ENCODE data around the gene MCM10. TPM values are rescaled to one million over a fixed set of nuclear protein-coding genes. Genes with fewer than 3 reads are reported as not detected.

The MCM10 gene
- total and polyA plus RNA-seq, 9 of the 15 experiments (the other 6 are each of a cell fraction or from before 2014, with no cell fraction given) = 10.4 to 68.1 (median 48.0) TPM

DNA sequence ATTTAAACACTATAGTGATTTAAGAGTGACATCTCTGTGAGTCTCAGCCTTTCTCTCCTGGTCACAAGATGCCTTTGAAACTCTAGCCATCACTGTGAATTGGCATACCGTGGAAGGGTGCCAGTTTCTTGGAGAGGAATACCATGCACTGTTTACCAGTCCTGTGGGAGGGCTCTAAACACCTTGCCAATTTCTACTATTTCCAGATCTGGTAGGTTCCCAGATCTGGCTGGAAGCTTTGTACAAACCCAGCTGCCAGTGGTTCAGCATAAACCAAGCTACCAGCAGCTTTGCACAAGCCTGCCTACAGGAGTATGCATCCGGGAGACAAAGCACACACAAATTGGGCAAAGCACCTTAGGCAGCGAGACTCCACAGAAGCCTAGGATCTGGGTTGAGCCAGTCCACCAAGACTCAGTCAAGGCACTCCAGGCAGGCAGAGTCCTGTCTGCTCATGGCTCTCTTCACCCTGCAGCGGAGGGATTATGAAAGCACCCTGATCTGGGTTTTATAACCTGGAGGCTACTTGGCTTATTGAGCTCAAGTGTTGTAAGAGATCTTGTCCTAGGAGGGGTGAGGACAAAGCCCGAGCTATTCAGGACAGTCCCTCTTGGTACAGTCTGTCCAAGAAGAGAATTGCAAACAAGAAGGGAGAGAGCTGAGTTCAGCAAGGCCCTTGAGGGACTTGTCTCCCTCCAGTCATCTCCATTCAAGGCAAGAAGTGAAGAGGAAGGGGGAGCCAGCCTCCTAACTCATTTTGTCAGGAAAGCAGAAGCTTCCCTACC lies 23.6 kb downstream of the MCM10 start (continued):
- TF ChIP-seq TAF1 (IDR thresholded peaks at IDR 0.05; ENCODE audit: control insufficient read depth, extremely low read depth, insufficient read depth, low read length, severe bottlenecking) (no peak), CC2D1A (IDR thresholded peaks at IDR 0.05) (no peak), COPS2 (conservative IDR thresholded peaks at IDR 0.05) (no peak), CBFB (CRISPR knock-in tag; IDR thresholded peaks at IDR 0.05) (no peak), CHD1 (IDR thresholded peaks at IDR 0.05; ENCODE audit: low read length) (no peak), STAG1 (CRISPR knock-in tag; IDR thresholded peaks at IDR 0.05; ENCODE audit: borderline replicate concordance) (no peak), ZNF551 (CRISPR knock-in tag; IDR thresholded peaks at IDR 0.05) (no peak), FOXJ2 (tag; IDR thresholded peaks at IDR 0.05) (no peak)
- TF ChIP-seq, protein P1, sequence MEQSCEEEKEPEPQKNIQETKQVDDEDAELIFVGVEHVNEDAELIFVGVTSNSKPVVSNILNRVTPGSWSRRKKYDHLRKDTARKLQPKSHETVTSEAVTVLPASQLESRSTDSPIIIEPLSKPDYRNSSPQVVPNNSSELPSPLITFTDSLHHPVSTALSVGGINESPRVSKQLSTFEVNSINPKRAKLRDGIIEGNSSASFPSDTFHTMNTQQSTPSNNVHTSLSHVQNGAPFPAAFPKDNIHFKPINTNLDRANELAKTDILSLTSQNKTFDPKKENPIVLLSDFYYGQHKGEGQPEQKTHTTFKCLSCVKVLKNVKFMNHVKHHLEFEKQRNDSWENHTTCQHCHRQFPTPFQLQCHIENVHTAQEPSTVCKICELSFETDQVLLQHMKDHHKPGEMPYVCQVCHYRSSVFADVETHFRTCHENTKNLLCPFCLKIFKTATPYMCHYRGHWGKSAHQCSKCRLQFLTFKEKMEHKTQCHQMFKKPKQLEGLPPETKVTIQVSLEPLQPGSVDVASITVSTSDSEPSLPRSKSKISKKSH (CRISPR knock-in tag; IDR thresholded peaks at IDR 0.05) = no peak
- TF ChIP-seq, protein P2, sequence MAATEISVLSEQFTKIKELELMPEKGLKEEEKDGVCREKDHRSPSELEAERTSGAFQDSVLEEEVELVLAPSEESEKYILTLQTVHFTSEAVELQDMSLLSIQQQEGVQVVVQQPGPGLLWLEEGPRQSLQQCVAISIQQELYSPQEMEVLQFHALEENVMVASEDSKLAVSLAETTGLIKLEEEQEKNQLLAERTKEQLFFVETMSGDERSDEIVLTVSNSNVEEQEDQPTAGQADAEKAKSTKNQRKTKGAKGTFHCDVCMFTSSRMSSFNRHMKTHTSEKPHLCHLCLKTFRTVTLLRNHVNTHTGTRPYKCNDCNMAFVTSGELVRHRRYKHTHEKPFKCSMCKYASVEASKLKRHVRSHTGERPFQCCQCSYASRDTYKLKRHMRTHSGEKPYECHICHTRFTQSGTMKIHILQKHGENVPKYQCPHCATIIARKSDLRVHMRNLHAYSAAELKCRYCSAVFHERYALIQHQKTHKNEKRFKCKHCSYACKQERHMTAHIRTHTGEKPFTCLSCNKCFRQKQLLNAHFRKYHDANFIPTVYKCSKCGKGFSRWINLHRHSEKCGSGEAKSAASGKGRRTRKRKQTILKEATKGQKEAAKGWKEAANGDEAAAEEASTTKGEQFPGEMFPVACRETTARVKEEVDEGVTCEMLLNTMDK (IDR thresholded peaks at IDR 0.05; ENCODE audit: borderline replicate concordance, insufficient read depth, low read depth, low read length, poor library complexity, severe bottlenecking) = no peak

Measured in K562 (cell line).